A549 (cell line): Measurements from ENCODE around the gene AKAP6.
"Not testable (repeated sequence)": the region's sequence is repeated elsewhere in the genome, so short reads cannot be mapped to it uniquely, and the experiment has no call there.

Experiments
- BCL3 ChIP-seq: fragments of >200 bp; sonication (Bioruptor Twin); formaldehyde crosslinking; IDR thresholded peaks from 3 replicates; pipeline ENCODE4 v1.6.1; 2016
- CTCF ChIP-seq: fragments of >200 bp; sonication (Bioruptor Twin); formaldehyde crosslinking; IDR thresholded peaks from 3 replicates; pipeline ENCODE4 v1.5.1; 2016
- HMGXB4 ChIP-seq: fragments of 250-450 bp; sonication (Bioruptor Pico); IDR thresholded peaks from 2 replicates; pipeline ENCODE4 v1.5.0; 2021; ENCODE audit warnings: mild to moderate bottlenecking, moderate library complexity, borderline replicate concordance

- TF ChIP-seq BCL3, CTCF, HMGXB4: not testable (repeated sequence)
Measured at GRCh38 chr14:32462553-32462952, 133.5 kb downstream of the AKAP6 start.
